NCI-H2029 (cell line): ENCODE measurements around the gene SLC22A9.

Source experiments
- DNase-seq: peaks from one replicate; lab custom pipeline; 2025; lab: John Stamatoyannopoulos, UW

The SLC22A9 gene

DNA sequence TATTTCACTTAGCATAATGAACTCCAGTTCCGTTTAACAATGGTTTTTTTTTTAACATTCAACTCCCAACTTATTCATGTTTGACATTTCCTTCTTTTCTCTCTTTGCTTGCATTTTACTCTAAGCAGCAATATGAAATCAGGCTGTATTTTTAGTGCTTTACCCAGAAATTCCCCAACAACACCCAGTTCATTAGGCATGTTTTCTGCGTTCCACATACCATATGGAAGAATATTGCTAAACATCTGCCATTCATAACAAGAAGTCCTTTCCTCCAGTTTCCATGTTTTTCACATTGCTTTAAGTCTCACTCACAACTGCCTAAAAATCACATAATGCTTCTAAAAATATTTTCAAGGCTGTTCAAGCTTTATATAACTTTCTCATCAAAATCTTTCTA, 75.5 kb downstream of the SLC22A9 start:
- DNase-seq = no peak

DNA sequence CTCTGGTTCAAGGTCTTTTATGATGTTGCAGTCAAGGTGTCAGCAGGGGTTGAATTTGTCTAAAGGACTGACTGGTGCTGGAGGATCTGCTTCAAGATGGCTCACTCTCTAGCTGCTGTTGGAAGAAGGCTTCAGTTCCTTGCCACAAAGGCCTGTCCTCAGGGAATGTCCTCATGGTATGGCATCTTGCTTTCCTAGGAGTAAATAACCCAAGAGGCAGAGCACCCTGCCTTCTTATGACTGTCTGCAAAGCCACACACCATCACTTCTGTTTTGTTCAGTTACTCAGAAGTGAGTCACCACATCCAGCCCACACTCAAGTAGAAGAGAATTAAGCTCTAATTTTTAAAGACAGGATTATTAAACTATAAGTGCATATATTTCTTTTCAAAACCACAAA, 76.1 kb downstream of the SLC22A9 start:
- DNase-seq = no peak

DNA sequence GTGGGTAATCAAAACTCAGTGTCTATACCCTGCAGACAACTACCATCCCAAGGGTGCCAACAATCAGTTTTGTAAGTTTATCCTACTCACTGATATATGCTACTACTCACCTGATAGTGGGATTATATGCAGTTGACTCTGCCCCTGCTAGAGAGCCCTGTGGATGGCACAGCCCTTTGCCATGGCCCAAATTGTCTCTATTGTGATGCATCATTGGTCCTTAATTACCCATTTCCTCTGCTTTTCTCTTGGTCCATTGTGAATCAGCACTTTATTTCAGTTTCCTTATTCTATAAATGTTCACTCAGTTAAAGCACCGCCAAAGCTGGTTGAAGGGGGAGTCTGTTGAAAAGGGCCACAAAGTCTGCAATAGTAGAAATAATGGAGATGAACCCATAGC, 79.1 kb downstream of the SLC22A9 start:
- DNase-seq = no peak

DNA sequence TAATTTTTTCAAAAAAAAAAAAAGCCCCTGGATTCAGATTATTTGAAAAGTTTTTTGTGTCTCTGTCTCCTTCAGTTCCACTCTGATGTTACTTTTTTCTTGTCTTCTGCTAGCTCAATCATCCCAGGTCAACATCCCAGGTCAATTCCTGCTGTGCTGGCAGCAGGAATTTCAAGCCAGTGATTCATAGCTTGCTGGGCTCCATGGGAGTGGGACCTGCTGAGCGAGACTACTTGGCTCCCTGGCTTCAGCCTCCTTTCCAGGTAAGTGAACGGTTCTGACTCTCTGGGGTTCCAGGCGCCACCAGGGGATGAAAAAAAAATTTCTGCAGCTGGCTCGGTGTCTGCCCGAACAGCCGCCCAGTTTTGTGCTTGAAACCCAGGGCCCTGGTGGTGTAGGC, 90.0 kb downstream of the SLC22A9 start:
- DNase-seq = no peak
